ENCODE measurements around the gene RAPGEF2.

GRCh38 chr4:159131564-159131963 lies 28.7 kb downstream of the RAPGEF2 start:
- TF ChIP-seq CTCF (conservative IDR thresholded peaks at IDR 0.05; ENCODE audit: low read depth, low read length) (no peak), EZH2phosphoT487 (IDR thresholded peaks at IDR 0.05; ENCODE audit: borderline replicate concordance, low read length) (no peak), EZH2 (IDR thresholded peaks at IDR 0.05; ENCODE audit: low read length, unreplicated experiment) (no peak)
